Natural killer cell (primary cell): ENCODE data around the gene CCDC124. TPM values are rescaled to one million over a fixed set of nuclear protein-coding genes. Genes with fewer than 3 reads are reported as not detected.

Experiments
- ATAC-seq, 3 donors: fragments of 150-1000 bp in 2 of 3; fragments of 200-7000 bp in 1 of 3; cut with Tn5 transposase; 1 replicate in 1 of 3; 2 replicates in 2 of 3; pipeline ENCODE4 v1.10.0; 2021; ENCODE audit warnings: mild to moderate bottlenecking in 2 of 3, moderate library complexity in 2 of 3
- DNase-seq, 2 donors: peaks; one replicate each; pipeline versions ENCODE4 v3.0.0 to v3.0.0-alpha.2; 2013 to 2021; ENCODE audit warnings: mixed read lengths in 1 of 2
- H3K27ac ChIP-seq: one replicate; pipeline ENCODE4 v1.5.1; 2013; ENCODE audit warnings: mild to moderate bottlenecking, low read length
- H3K27me3 ChIP-seq: one replicate; pipeline ENCODE4 v1.6.1; 2013; ENCODE audit warnings: low read length; ENCODE audit not compliant: control insufficient read depth, insufficient read depth
- H3K36me3 ChIP-seq: one replicate; pipeline ENCODE4 v1.6.1; 2013; ENCODE audit warnings: low read length; ENCODE audit not compliant: control insufficient read depth, insufficient read depth
- H3K4me1 ChIP-seq: one replicate; pipeline ENCODE4 v1.6.1; 2013; ENCODE audit warnings: low read length; ENCODE audit not compliant: control insufficient read depth, insufficient read depth
- H3K4me3 ChIP-seq: one replicate; pipeline ENCODE4 v1.5.1; 2013; ENCODE audit warnings: low read length
- H3K9me3 ChIP-seq: one replicate; pipeline ENCODE4 v1.6.1; 2013; ENCODE audit warnings: low read length; ENCODE audit not compliant: control insufficient read depth, insufficient read depth
- H3K27ac Mint-ChIP-seq, 2 donors: one replicate each; pipeline ENCODE4 v1.8.0; 2022; ENCODE audit warnings: mild to moderate bottlenecking in 2 of 2, mixed read lengths in 2 of 2, moderate library complexity in 1 of 2
- H3K27me3 Mint-ChIP-seq, 2 donors: one replicate each; pipeline ENCODE4 v1.8.0; 2022; ENCODE audit warnings: low read depth in 2 of 2, mixed read lengths in 2 of 2
- H3K36me3 Mint-ChIP-seq: one replicate; pipeline ENCODE4 v1.8.0; 2022; ENCODE audit warnings: mixed read lengths
- H3K4me1 Mint-ChIP-seq, 2 donors: one replicate each; pipeline ENCODE4 v1.8.0; 2022; ENCODE audit warnings: mixed read lengths in 2 of 2
- H3K4me3 Mint-ChIP-seq: one replicate; pipeline ENCODE4 v1.8.0; 2022; ENCODE audit warnings: mild to moderate bottlenecking, moderate library complexity, mixed read lengths
- H3K9me3 Mint-ChIP-seq, 2 donors: one replicate each; pipeline ENCODE4 v1.8.0; 2022; ENCODE audit warnings: mixed read lengths in 2 of 2
- WGBS: methylation state at CpG from one replicate; pipeline ENCODE4 v1.1.7; 2013; ENCODE audit warnings: missing lambda C conversion rate; ENCODE audit not compliant: insufficient coverage; 5-methylcytosine and 5-hydroxymethylcytosine counted together
- intact Hi-C: fragments of 100-400 bp; cut with micrococcal nuclease; formaldehyde crosslinking; loops from one replicate; pipeline ENCODE4 v1.14.2; 2022
- total RNA-seq, 4 donors: library from RNA; stranded (reverse); fragments of 120-200 nt in 1 of 4; gene quantifications; one replicate each; pipeline versions ENCODE4 v1.2.3 to v1.2.4, GENCODE V29; 2013 to 2022
- TF ChIP-seq, protein P1 (sequence below): fragments of 200-600 bp; IDR thresholded peaks from one replicate; pipeline ENCODE4 v1.8.0; 2022; ENCODE audit warnings: antibody characterized with exemption

The CCDC124 gene
- total RNA-seq, 3 donors from 2014 or later (not counting 1 experiment from before 2014, with no cell fraction given), result 32.6 to 37.6 (median 37.4) TPM

- Histone ChIP-seq H3K4me3 (no peak overlapping the region), H3K27ac (no peak overlapping the region), H3K9me3 (no peaks in the 10 kb centered on the region), H3K36me3 (no peaks in the 10 kb centered on the region), H3K27me3 (peaks cover 51% of the 10 kb centered on the region), H3K4me1 (peaks cover 55% of the 10 kb centered on the region)
- no peaks in the 10 kb centered on the region for H3K9me3 Mint-ChIP-seq
- TF ChIP-seq, protein P1, sequence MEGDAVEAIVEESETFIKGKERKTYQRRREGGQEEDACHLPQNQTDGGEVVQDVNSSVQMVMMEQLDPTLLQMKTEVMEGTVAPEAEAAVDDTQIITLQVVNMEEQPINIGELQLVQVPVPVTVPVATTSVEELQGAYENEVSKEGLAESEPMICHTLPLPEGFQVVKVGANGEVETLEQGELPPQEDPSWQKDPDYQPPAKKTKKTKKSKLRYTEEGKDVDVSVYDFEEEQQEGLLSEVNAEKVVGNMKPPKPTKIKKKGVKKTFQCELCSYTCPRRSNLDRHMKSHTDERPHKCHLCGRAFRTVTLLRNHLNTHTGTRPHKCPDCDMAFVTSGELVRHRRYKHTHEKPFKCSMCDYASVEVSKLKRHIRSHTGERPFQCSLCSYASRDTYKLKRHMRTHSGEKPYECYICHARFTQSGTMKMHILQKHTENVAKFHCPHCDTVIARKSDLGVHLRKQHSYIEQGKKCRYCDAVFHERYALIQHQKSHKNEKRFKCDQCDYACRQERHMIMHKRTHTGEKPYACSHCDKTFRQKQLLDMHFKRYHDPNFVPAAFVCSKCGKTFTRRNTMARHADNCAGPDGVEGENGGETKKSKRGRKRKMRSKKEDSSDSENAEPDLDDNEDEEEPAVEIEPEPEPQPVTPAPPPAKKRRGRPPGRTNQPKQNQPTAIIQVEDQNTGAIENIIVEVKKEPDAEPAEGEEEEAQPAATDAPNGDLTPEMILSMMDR, result no peak
- DNase-seq (no peak), ATAC-seq (no peak)
- no peaks in the 10 kb centered on the region for H3K36me3 Mint-ChIP-seq
- peaks cover 29 to 50% of the 10 kb centered on the region in 2 donors for H3K4me1 Mint-ChIP-seq
- peak overlapping the region; percentile 83 to 99 for H3K27ac Mint-ChIP-seq
- peak overlapping the region; percentile 81 for H3K4me3 Mint-ChIP-seq
- WGBS, result 13% methylated on average over 11 of the region's 11 CpGs
- H3K27me3 Mint-ChIP-seq, result peaks cover 23 to 43% of the 10 kb centered on the region in 2 donors
- intact Hi-C loops, result no loop called here
Measured at GRCh38 chr19:17949956-17950309, 17.1 kb downstream of the CCDC124 start.

DNA sequence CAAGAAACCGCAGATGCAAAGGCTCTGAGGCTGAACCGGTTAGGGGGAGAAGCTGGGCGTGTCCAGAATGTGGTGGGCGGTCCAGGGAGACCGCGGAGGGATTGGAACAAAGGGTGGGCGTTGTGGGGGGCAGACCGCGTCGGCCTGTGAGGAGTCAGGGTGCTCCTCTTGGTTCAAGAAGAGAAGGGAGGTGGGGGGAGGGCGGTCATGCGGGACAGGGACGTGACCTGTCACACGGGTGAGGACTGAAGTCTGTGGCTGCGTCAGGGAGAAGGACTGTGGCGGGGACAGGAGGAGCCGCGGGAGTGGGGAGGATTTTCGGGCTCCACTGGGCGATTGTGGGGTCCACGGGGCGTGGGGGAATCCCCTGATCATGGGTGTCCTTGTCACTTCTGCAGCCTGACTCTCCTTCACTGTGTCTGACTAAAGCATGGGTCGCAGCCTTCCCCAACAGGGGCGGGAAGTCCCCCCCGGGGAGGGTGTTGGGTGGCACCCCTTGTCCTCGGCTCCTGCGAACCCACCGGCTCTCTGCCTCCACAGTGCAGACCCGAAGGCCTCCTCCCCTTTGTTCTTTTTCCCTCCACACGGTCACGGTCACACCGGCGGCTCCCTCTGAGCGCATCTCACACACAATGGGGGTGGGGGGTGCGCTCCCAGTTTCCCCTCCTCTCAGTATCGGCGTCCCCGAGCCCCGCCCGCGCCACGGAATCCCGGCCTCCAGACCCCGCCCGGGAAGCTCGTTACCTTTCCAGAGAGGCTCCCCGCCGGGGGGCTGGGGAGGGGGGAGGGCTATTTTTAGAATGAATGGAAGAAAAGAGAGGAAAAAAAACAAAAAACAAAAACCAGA is 17.7 kb downstream of the CCDC124 start:
- Histone ChIP-seq H3K36me3 (no peaks in the 10 kb centered on the region), H3K4me1 (peaks cover 55% of the 10 kb centered on the region), H3K27ac (no peak overlapping the region), H3K9me3 (no peaks in the 10 kb centered on the region), H3K27me3 (peaks cover 51% of the 10 kb centered on the region), H3K4me3 (no peak overlapping the region)
- WGBS, result 1% methylated on average over 41 of the region's 48 CpGs
- DNase-seq, result peak; percentile 79 to 80
- intact Hi-C loops, result no loop called here
- Mint-ChIP-seq H3K27ac (peak overlapping the region; percentile 83 to 99), H3K4me1 (peaks cover 29 to 50% of the 10 kb centered on the region in 2 donors), H3K36me3 (no peaks in the 10 kb centered on the region), H3K4me3 (peak overlapping the region; percentile 81), H3K9me3 (no peaks in the 10 kb centered on the region), H3K27me3 (peaks cover 23 to 43% of the 10 kb centered on the region in 2 donors)
- TF ChIP-seq, protein P1, result no peak
- peak; percentile 60 to 77 (median 62) for ATAC-seq

- Histone ChIP-seq H3K36me3 (no peaks in the 10 kb centered on the region), H3K4me3 (no peak overlapping the region), H3K27me3 (peaks cover 51% of the 10 kb centered on the region), H3K9me3 (no peaks in the 10 kb centered on the region), H3K4me1 (peaks cover 55% of the 10 kb centered on the region), H3K27ac (no peak overlapping the region)
- Mint-ChIP-seq H3K27ac (peak overlapping the region; percentile 83 to 99), H3K27me3 (peaks cover 23 to 43% of the 10 kb centered on the region in 2 donors), H3K4me1 (peaks cover 29 to 44% of the 10 kb centered on the region in 2 donors), H3K4me3 (peak overlapping the region; percentile 81), H3K36me3 (no peaks in the 10 kb centered on the region), H3K9me3 (no peaks in the 10 kb centered on the region)
- intact Hi-C loops, result no loop called here
- ATAC-seq (no peak), DNase-seq (peak; percentile 31 to 36)
- TF ChIP-seq, protein P1, result no peak
- under 1% methylated on average over 33 of the region's 33 CpGs for WGBS
Measured at GRCh38 chr19:17951157-17951989, 18.6 kb downstream of the CCDC124 start.
